T-helper 2 cell treated with Interferon-gamma antibody and Interleukin-4, amounts not matched to agents 5 μg/mL and 100 μg/mL, for 36 hours (primary cell): ENCODE measurements around the gene KIF5A.
"Not testable (repeated sequence)": the region's sequence is repeated elsewhere in the genome, so short reads cannot be mapped to it uniquely, and the experiment has no call there.

ENCODE experiments used
- DNase-seq: peaks from one replicate; pipeline ENCODE4 v3.0.0; 2021; ENCODE audit warnings: low spot score
- H3K27ac Mint-ChIP-seq: one replicate; pipeline ENCODE4 v1.8.0; 2021; ENCODE audit warnings: mild to moderate bottlenecking, mixed read lengths
- H3K27me3 Mint-ChIP-seq: one replicate; pipeline ENCODE4 v1.8.0; 2021; ENCODE audit warnings: low read depth, mixed read lengths
- H3K36me3 Mint-ChIP-seq: one replicate; pipeline ENCODE4 v1.8.0; 2021; ENCODE audit warnings: low read depth, mixed read lengths
- H3K4me1 Mint-ChIP-seq: one replicate; pipeline ENCODE4 v1.8.0; 2021; ENCODE audit warnings: low read depth, mixed read lengths
- H3K4me3 Mint-ChIP-seq: one replicate; pipeline ENCODE4 v1.8.0; 2022; ENCODE audit warnings: mild to moderate bottlenecking, moderate library complexity, mixed read lengths
- H3K9me3 Mint-ChIP-seq: one replicate; pipeline ENCODE4 v1.8.0; 2021; ENCODE audit warnings: mixed read lengths

KIF5A gene

DNA sequence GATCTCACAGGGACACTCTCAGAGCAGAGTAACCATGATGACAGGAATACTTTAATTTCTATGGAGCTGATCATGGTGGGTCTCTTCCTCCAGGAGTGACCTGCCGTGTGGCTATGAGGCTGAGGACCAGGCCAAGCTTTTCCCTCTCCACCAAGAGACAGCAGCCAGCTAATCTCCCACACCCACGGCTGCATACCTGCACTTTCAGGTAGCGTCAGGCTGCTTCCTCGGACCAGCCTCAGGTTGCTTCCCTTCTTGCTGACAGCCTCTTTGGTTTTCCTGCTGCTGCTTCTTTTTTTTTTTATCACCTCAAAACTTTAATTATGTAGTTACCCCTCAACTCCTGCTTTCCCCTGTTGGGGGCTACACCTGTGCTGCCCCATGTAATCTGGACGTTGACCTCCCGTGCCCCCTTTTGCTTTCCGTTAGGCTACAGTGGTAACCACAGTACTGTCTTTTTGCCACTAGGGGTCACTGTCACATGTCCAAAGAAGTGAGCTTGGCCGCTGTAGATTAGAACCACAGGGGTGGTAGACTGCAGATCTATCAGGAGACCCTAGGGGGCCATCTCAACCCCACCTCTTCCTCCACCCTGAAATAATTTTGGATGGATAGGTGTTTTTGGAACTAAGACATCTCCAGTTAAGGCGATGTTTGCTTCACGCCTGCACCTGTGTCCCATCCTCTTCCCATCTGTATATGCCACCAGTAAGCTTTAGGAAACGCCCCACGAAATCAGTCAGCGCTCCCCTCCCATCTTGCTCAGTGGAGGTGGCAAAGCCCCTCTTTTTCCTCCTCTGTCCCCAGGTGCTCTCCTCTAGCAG is 33.4 kb downstream of the KIF5A start:
- Mint-ChIP-seq H3K9me3 (no peaks in the 10 kb centered on the region), H3K4me1 (peaks cover 4% of the 10 kb centered on the region), H3K27me3 (no peaks in the 10 kb centered on the region), H3K4me3 (no peak overlapping the region), H3K36me3 (no peaks in the 10 kb centered on the region), H3K27ac (no peak overlapping the region)
- DNase-seq, result peak; percentile 63

DNA sequence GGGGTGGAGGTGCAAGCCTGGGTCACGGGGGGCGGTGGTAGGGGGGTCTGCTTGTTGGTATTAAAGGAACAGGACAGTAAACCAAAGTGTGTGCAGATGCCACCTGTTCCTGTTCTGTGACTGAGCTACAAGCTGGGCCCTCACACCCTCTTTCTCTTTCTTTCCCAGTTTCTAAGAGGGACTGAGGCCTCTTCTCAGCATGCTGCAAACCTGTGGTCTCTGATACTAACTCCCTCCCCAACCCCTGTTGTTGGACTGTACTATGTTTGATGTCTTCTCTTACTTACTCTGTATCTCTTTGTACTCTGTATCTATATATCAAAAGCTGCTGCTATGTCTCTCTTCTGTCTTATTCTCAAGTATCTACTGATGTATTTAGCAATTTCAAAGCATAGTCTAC is 34.2 kb downstream of the KIF5A start:
- no peaks in the 10 kb centered on the region for H3K36me3 Mint-ChIP-seq
- no peak overlapping the region for H3K27ac Mint-ChIP-seq
- no peak for DNase-seq
- no peaks in the 10 kb centered on the region for H3K27me3 Mint-ChIP-seq
- no peak overlapping the region for H3K4me3 Mint-ChIP-seq
- no peaks in the 10 kb centered on the region for H3K9me3 Mint-ChIP-seq
- peaks cover 4% of the 10 kb centered on the region for H3K4me1 Mint-ChIP-seq

- no peak overlapping the region for H3K27ac Mint-ChIP-seq
- no peak for DNase-seq
- peaks cover 4% of the 10 kb centered on the region for H3K4me1 Mint-ChIP-seq
- H3K9me3 Mint-ChIP-seq, result no peaks in the 10 kb centered on the region
- no peaks in the 10 kb centered on the region for H3K36me3 Mint-ChIP-seq
- H3K27me3 Mint-ChIP-seq, result no peaks in the 10 kb centered on the region
- no peak overlapping the region for H3K4me3 Mint-ChIP-seq
These were observed 34.8 kb downstream of the KIF5A start for GRCh38 chr12:57584690-57585089.

DNA sequence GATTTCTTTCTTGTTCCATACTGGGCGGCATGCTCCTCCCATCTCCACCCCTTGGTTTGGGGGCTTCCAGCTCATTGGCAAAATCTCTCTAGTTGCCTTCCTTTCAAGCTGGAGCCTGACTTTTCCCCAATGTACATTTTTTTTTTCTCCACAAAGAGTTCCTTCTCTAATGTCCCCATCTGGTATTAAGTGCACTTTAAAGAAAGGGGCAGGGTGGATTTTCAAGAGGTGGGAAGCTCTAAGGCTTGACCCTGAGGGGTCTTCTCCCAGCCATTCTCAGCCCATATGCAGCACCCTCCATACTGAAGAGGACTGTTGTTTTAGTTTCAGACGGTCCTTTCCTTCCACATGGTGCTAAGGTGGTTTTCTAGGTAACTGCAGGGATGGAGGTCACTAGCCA is 35.3 kb downstream of the KIF5A start:
- no peak for DNase-seq
- no peak overlapping the region for H3K27ac Mint-ChIP-seq
- no peak overlapping the region for H3K4me3 Mint-ChIP-seq
- no peaks in the 10 kb centered on the region for H3K27me3 Mint-ChIP-seq
- peaks cover 4% of the 10 kb centered on the region for H3K4me1 Mint-ChIP-seq
- H3K9me3 Mint-ChIP-seq, result no peaks in the 10 kb centered on the region
- no peaks in the 10 kb centered on the region for H3K36me3 Mint-ChIP-seq

DNA sequence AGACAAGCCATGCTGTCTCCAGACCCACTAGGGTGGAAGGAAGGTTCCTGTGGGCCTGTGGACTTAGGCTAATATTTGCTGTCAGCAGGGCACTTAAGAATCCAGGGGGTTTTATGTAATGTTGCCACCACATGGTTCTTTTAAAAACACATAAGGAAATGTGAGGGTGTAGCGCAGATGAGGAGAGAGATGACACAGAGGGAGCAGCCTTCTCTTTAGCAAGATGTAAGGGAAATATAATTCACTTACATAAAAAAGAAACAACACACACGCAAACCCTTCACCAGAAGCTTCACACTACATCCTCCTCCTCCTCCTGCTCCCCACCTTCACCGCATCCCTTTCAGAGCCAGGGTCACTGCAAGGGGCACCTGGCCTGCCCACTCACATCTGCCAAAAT is 36.3 kb downstream of the KIF5A start:
- H3K27ac Mint-ChIP-seq, result no peak overlapping the region
- DNase-seq, result no peak
- H3K9me3 Mint-ChIP-seq, result no peaks in the 10 kb centered on the region
- no peak overlapping the region for H3K4me3 Mint-ChIP-seq
- H3K36me3 Mint-ChIP-seq, result no peaks in the 10 kb centered on the region
- peaks cover 10% of the 10 kb centered on the region for H3K4me1 Mint-ChIP-seq
- H3K27me3 Mint-ChIP-seq, result peaks cover 2% of the 10 kb centered on the region

DNA sequence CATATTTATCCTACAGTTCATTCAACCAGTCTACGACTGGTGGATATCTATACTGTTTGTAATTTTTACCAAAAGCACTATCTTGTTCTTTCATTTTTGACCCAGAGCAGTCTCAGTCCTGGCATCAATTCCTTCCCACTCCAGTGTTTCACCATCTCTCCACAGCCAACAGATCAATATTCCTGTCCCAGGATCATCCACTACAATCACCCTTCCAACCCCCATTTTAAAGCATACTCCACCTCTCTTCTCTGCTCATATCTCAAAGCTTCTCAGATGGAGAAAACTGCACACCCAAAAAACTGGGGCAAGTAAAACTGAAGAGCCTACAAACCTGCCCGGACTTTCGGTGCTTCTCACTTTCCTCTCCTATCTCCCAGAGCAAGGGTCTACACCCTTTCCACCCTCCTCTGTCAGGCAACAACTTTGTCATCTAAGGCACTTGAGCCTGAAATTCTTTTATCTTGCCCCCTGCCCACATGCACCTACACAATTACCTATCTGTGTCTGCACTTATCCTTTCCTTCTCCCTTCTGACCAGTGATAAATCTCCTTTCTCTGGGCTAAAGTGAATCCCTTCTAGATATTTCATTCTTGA is 37.1 kb downstream of the KIF5A start:
- peaks cover 2% of the 10 kb centered on the region for H3K27me3 Mint-ChIP-seq
- peaks cover 13% of the 10 kb centered on the region for H3K4me1 Mint-ChIP-seq
- no peak overlapping the region for H3K4me3 Mint-ChIP-seq
- no peaks in the 10 kb centered on the region for H3K36me3 Mint-ChIP-seq
- no peaks in the 10 kb centered on the region for H3K9me3 Mint-ChIP-seq
- no peak for DNase-seq
- no peak overlapping the region for H3K27ac Mint-ChIP-seq

DNA sequence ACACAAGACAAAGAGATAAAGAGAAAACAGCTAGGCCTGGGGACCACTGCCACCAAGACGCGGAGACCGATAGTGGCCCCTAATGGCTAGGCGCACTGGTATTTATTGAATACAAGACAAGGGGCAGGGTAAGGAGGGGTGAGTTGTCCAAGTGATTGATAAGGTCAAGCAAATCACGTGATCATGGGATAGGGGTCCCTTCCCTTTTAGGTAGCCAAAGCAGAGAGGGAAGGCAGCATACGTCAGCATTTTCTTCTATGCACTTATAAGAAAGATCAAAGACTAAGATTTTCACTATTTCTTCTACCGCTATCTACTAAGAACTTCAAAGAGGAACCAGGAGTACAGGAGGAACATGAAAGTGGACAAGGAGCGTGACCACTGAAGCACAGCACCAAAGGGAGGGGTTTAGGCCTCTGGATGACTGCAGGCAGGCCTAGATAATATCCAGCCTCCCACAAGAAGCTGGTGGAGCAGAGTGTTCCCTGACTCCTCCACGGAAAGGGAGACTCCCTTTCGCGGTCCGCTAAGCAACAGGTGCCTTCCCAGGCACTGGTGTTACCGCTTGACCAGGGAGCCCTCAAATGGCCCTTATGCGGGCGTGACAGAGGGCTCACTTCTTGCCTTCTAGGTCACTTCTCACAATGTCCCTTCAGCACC is 39.2 kb downstream of the KIF5A start:
- not testable (repeated sequence) for H3K36me3 Mint-ChIP-seq, H3K4me3 Mint-ChIP-seq, H3K27ac Mint-ChIP-seq

GRCh38 chr12:57590479-57590863 is 40.6 kb downstream of the KIF5A start:
- H3K27me3 Mint-ChIP-seq, result peaks cover 2% of the 10 kb centered on the region
- H3K27ac Mint-ChIP-seq, result peak overlapping the region; percentile 77
- no peak for DNase-seq
- peaks cover 21% of the 10 kb centered on the region for H3K4me1 Mint-ChIP-seq
- peak overlapping the region; percentile 86 for H3K4me3 Mint-ChIP-seq
- H3K9me3 Mint-ChIP-seq, result no peaks in the 10 kb centered on the region
- peaks cover 6% of the 10 kb centered on the region for H3K36me3 Mint-ChIP-seq

More for the DNA sequence above, 39.2 kb downstream of the KIF5A start:
- not testable (repeated sequence) for H3K9me3 Mint-ChIP-seq, H3K27me3 Mint-ChIP-seq, DNase-seq
- H3K4me1 Mint-ChIP-seq, result peaks cover 21% of the 10 kb centered on the region

GRCh38 chr12:57590864-57591781 is 41.3 kb downstream of the KIF5A start, which contains the start of gene PIP4K2C:
Gene PIP4K2C, plus strand, starts transcription at chr12:57591192. Its CDS starts 98 bp downstream, at chr12:57591290.
- Mint-ChIP-seq H3K27ac (peak within 1 kb of the TSS; percentile 77), H3K4me1 (peaks cover 21% of the 10 kb centered on the region), H3K27me3 (peaks cover 2% of the 10 kb centered on the region), H3K36me3 (peaks cover 10% of the 10 kb centered on the region), H3K9me3 (no peaks in the 10 kb centered on the region), H3K4me3 (peak within 1 kb of the TSS; percentile 86)
- peak; percentile 80 for DNase-seq

DNA sequence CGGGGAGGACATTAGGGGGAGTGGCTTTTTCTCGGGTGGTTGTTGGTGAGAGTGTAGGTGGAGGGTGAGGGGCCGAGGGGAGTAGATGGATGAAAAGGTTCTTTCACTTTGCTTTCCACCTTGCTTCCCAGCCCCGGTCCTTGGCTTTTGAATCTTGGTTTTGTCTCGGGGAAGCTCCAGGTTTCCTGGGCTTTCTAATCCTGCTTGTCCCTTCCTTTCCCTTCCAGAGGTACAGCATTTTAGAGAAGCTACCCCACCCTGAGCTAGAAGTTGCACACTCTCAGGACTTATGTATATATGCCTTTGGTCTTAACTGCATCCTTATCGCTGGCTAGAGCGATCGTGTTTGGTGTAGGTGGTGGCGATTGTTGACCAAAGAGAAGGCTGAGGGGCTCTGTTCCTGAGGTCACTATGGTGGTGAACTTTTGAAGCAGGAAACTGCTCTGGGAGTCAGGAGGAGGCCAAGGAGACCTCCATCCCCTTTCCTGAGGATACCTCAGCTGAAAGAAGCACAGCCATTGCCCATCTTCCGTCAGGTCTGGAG is 42.0 kb downstream of the KIF5A start:
- peaks cover 2% of the 10 kb centered on the region for H3K27me3 Mint-ChIP-seq

DNA sequence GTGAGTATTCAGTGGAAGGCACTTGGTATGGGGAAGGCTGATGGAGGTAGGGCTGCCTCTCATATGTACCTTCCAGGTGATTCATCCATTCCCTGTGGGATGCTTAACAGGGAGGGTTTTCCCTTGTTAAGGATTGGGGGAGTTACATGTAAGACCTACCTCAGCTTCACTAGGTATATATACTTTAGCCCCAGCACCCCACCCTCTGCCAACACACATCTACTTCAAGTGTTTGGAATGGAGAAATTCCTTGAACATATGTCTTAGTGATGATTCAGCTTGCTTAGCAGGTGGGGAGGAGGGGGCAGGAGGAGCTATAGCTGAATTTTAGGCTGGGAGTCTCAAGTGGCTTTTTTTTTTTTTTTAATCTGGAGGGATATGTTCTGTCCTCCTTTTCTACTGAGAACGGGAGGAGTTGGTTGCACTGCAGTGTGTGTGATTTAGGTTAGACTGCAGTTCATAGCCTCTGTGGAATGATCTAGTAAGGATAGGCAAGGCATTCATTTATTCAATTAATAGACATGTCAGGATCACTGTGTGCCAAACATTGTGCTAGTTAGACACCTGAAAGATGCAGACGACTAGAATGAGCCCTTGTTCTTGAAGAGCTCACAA is 42.8 kb downstream of the KIF5A start:
- no peak for DNase-seq
- H3K36me3 Mint-ChIP-seq, result peaks cover 16% of the 10 kb centered on the region
- peaks cover 2% of the 10 kb centered on the region for H3K27me3 Mint-ChIP-seq
- no peaks in the 10 kb centered on the region for H3K9me3 Mint-ChIP-seq
- H3K27ac Mint-ChIP-seq, result peak overlapping the region; percentile 1
- H3K4me3 Mint-ChIP-seq, result peak overlapping the region; percentile 86
- H3K4me1 Mint-ChIP-seq, result peaks cover 21% of the 10 kb centered on the region

More for the DNA sequence above, 42.0 kb downstream of the KIF5A start:
- Mint-ChIP-seq H3K4me1 (peaks cover 21% of the 10 kb centered on the region), H3K4me3 (peak overlapping the region; percentile 86), H3K9me3 (no peaks in the 10 kb centered on the region), H3K27ac (peak overlapping the region; percentile 77), H3K36me3 (peaks cover 13% of the 10 kb centered on the region)
- no peak for DNase-seq

DNA sequence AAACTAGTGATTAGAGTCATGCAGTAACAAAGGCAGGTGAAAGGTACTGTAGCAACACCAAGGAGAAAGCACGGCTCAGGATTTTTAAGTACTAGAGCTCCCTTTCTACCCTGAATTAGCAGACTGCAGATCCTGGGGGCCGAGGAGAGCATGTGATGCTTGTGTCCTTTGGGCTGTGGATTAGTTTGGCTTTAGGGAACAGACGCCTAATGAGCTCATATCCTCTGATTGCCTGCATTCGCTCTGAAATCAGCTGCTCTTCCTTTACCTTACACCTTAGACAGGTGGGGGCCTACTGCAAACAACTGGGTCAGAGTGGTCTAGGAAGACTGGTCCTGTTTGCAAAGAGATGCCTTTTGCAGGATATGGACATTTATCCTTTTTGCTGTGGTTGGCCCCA is 43.3 kb downstream of the KIF5A start:
- Mint-ChIP-seq H3K36me3 (peaks cover 18% of the 10 kb centered on the region), H3K9me3 (no peaks in the 10 kb centered on the region), H3K27ac (no peak overlapping the region), H3K27me3 (peaks cover 2% of the 10 kb centered on the region), H3K4me3 (no peak overlapping the region), H3K4me1 (peaks cover 21% of the 10 kb centered on the region)
- no peak for DNase-seq

DNA sequence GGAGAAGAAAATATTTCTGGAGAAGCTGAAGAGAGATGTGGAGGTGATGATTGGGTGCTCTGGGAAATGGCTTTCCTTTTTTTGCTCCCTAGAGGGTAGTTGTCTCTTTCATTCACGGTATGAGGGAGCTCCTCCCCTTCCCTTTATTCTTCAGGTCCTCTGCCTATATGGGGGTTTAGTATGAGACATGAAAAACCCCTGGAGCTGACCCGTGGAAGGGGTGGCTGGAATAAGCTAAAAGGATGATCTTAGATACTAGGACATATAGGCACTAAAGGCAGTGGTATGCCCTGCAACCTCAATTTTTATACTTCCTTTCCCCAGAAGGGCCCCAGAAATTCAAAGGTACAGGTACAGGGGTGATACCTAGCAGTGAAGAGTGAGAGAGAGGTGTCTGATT is 50.6 kb downstream of the KIF5A start:
- H3K27me3 Mint-ChIP-seq, result no peaks in the 10 kb centered on the region
- H3K36me3 Mint-ChIP-seq, result peaks cover 35% of the 10 kb centered on the region
- no peak for DNase-seq
- no peak overlapping the region for H3K4me3 Mint-ChIP-seq
- no peaks in the 10 kb centered on the region for H3K9me3 Mint-ChIP-seq
- H3K4me1 Mint-ChIP-seq, result peaks cover 8% of the 10 kb centered on the region
- H3K27ac Mint-ChIP-seq, result no peak overlapping the region
